K562 (cell line): ENCODE data around the gene RNF167. TPM values are rescaled to one million over a fixed set of nuclear protein-coding genes. Genes with fewer than 3 reads are reported as not detected.

Experiments
- ARID1B ChIP-seq: fragments of 450-650 bp; IDR thresholded peaks from 2 replicates; pipeline ENCODE4 v1.6.1; 2016; ENCODE audit warnings: antibody characterized with exemption, mild to moderate bottlenecking, inconsistent platforms
- BDP1 ChIP-seq: IDR thresholded peaks from 3 replicates; pipeline ENCODE4 v1.6.1; 2011; ENCODE audit not compliant: insufficient read length, insufficient read depth
- BRD9 ChIP-seq: fragments of 450-650 bp; IDR thresholded peaks from 2 replicates; pipeline ENCODE4 v1.6.1; 2018; ENCODE audit warnings: low read depth; ENCODE audit not compliant: partially characterized antibody
- CBFB ChIP-seq: sonication (generic); formaldehyde crosslinking; IDR thresholded peaks from 2 replicates; pipeline ENCODE4 v1.4.0; 2020; ENCODE audit warnings: mild to moderate bottlenecking, missing genetic modification reagents
- CTBP1 ChIP-seq: fragments of 450-650 bp; IDR thresholded peaks from 2 replicates; pipeline ENCODE4 v1.6.1; 2016; ENCODE audit warnings: borderline replicate concordance
- ETV6 ChIP-seq, 3 experiments: fragments of 150-350 bp in 1 of 3; sonication (generic) in 1 of 3; formaldehyde crosslinking in 1 of 3; IDR thresholded peaks; 2 replicates each; pipeline versions ENCODE4 v1.6.1 to v1.8.0; 2014 to 2022; ENCODE audit warnings: borderline replicate concordance in 2 of 3, low read depth in 2 of 3, antibody characterized with exemption in 1 of 3, low read length in 1 of 3, mild to moderate bottlenecking in 1 of 3, missing genetic modification reagents in 1 of 3
- EZH2 ChIP-seq: IDR thresholded peaks from 2 replicates; pipeline ENCODE4 v1.6.1; 2012; ENCODE audit warnings: low read depth, mild to moderate bottlenecking, inconsistent platforms, low read length, borderline replicate concordance
- FOXM1 ChIP-seq, 2 experiments: fragments of 450-650 bp in 1 of 2; sonication (generic) in 1 of 2; formaldehyde crosslinking in 1 of 2; IDR thresholded peaks; 2 replicates each; pipeline versions ENCODE4 v1.6.1 to v1.9.0; 2017 to 2022; ENCODE audit warnings: low read depth in 2 of 2, mild to moderate bottlenecking in 2 of 2, missing genetic modification reagents in 1 of 2, moderate library complexity in 1 of 2
- GMEB1 ChIP-seq: fragments of 250-450 bp; sonication (Bioruptor Pico); IDR thresholded peaks from 2 replicates; pipeline ENCODE4 v1.4.0; 2020; ENCODE audit warnings: mild to moderate bottlenecking
- HDAC2 ChIP-seq: fragments of 450-650 bp; IDR thresholded peaks from 2 replicates; pipeline ENCODE4 v1.6.1; 2016; ENCODE audit warnings: mild to moderate bottlenecking
- HDGF ChIP-seq: fragments of 450-650 bp; IDR thresholded peaks from 2 replicates; pipeline ENCODE4 v1.6.1; 2016
- ID3 ChIP-seq, 2 experiments: fragments of 250-450 bp in 1 of 2; fragments of 450-650 bp in 1 of 2; sonication (Bioruptor Pico) in 1 of 2; IDR thresholded peaks; 2 replicates each; pipeline versions ENCODE4 v1.6.1 to v1.8.0; 2016 to 2021; ENCODE audit warnings: mild to moderate bottlenecking in 2 of 2, moderate library complexity in 2 of 2, missing compliant biosample characterization in 1 of 2, missing genetic modification characterization in 1 of 2
- KAT8 ChIP-seq: fragments of 450-650 bp; IDR thresholded peaks from 2 replicates; pipeline ENCODE4 v1.6.1; 2016; ENCODE audit warnings: low read depth, mild to moderate bottlenecking
- KLF1 ChIP-seq: fragments of 450-650 bp; IDR thresholded peaks from 2 replicates; pipeline ENCODE4 v1.6.1; 2016; ENCODE audit warnings: missing genetic modification characterization, missing compliant biosample characterization
- MCM2 ChIP-seq: fragments of 450-650 bp; IDR thresholded peaks from 2 replicates; pipeline ENCODE4 v1.6.1; 2017; ENCODE audit warnings: low read depth, mild to moderate bottlenecking
- MXI1 ChIP-seq: IDR thresholded peaks from 2 replicates; pipeline ENCODE4 v1.6.1; 2011; ENCODE audit warnings: low read depth, mild to moderate bottlenecking, improper control_type of control experiment, low read length
- NFIC ChIP-seq: fragments of 450-650 bp; IDR thresholded peaks from 2 replicates; pipeline ENCODE4 v1.6.1; 2017; ENCODE audit warnings: mild to moderate bottlenecking, inconsistent platforms
- PRMT5 ChIP-seq: sonication (generic); formaldehyde crosslinking; IDR thresholded peaks from 2 replicates; pipeline ENCODE4 v1.5.0; 2020; ENCODE audit warnings: missing genetic modification reagents
- SMAD2 ChIP-seq: fragments of 150-350 bp; IDR thresholded peaks from 2 replicates; pipeline ENCODE4 v1.6.1; 2014; ENCODE audit warnings: low read depth, mild to moderate bottlenecking, low read length
- SNRNP70 ChIP-seq: fragments of 200-400 bp; formaldehyde crosslinking; optimal IDR thresholded peaks from 2 replicates; pipeline ENCODE3; 2017; ENCODE audit warnings: low read depth, low read length
- SREBF2 ChIP-seq: sonication (generic); formaldehyde crosslinking; IDR thresholded peaks from 2 replicates; pipeline ENCODE4 v1.4.0; 2020; ENCODE audit warnings: mild to moderate bottlenecking, missing genetic modification reagents
- ZBED1 ChIP-seq: IDR thresholded peaks from 2 replicates; pipeline ENCODE4 v1.6.1; 2014
- ZBTB12 ChIP-seq: fragments of 250-450 bp; sonication (Bioruptor Pico); IDR thresholded peaks from 2 replicates; pipeline ENCODE4 v1.4.0; 2020
- ZNF175 ChIP-seq: fragments of 200-800 bp; sonication (Bioruptor generic); IDR thresholded peaks from 2 replicates; pipeline ENCODE4 v1.6.1; 2016; ENCODE audit warnings: low read depth, mild to moderate bottlenecking, missing genetic modification characterization, missing compliant biosample characterization
- ZNF431 ChIP-seq: sonication (generic); formaldehyde crosslinking; IDR thresholded peaks from 2 replicates; pipeline ENCODE4 v1.8.0; 2022; ENCODE audit warnings: mild to moderate bottlenecking, missing genetic modification reagents
- ZNF644 ChIP-seq: fragments of 200-800 bp; sonication (Bioruptor generic); IDR thresholded peaks from 2 replicates; pipeline ENCODE4 v1.6.1; 2016; ENCODE audit warnings: low read depth, missing genetic modification characterization, missing compliant biosample characterization
- ZNF830 ChIP-seq: fragments of 250-450 bp; sonication (Bioruptor Pico); IDR thresholded peaks from 2 replicates; pipeline ENCODE4 v1.5.0; 2021; ENCODE audit warnings: mild to moderate bottlenecking
- ZSCAN29 ChIP-seq: fragments of 450-650 bp; IDR thresholded peaks from 2 replicates; pipeline ENCODE4 v1.6.1; 2017
- polyA plus RNA-seq, 8 experiments: library from polyadenylated mRNA; depleted of rRNA in 4 of 8; stranded (reverse) in 5 of 8; unstranded in 3 of 8; fragments of >200 nt; fragmentation: Nextera tagmentation in 2 of 8; fragmentation: Illumina TruSeq in 1 of 8; extraction: Ambion mirVana in 2 of 8; extraction: Trizol in 1 of 8; gene quantifications; 2 replicates each; pipeline versions ENCODE4 v1.2.1 to v1.2.3, GENCODE V29; 2011 to 2014; ENCODE audit warnings: inconsistent platforms in 1 of 8, missing spikeins in 1 of 8
- total RNA-seq, 7 experiments: library from RNA; depleted of rRNA in 6 of 7; stranded (reverse); fragments of >200 nt in 6 of 7; fragmentation: Illumina TruSeq in 2 of 7; extraction: Trizol in 2 of 7; gene quantifications; 2 replicates each; pipeline versions ENCODE4 v1.2.1 to v1.2.3, GENCODE V29; 2011 to 2021; ENCODE audit warnings: low replicate concordance in 1 of 7

Gene RNF167
- total and polyA plus RNA-seq, 9 of the 15 experiments (the other 6 are each of a cell fraction or from before 2014, with no cell fraction given): 16.5 to 143 (median 45.5) TPM

- TF ChIP-seq HDGF (no peak), SREBF2 (CRISPR knock-in tag) (no peak), KAT8 (no peak), ZSCAN29 (no peak), KLF1 (tag) (no peak), BDP1 (no peak), ZNF644 (tag) (no peak), MXI1 (no peak), CBFB (no peak), FOXM1 (IDR thresholded peaks at IDR 0.05; ENCODE audit: low read depth) (no peak), FOXM1 (CRISPR knock-in tag; IDR thresholded peaks at IDR 0.05; ENCODE audit: low read depth) (no peak; the same call in 1 of the 2 replicates), GMEB1 (CRISPR knock-in tag) (no peak), MCM2 (no peak), NFIC (no peak; the same call in 1 of the 2 replicates), ZNF830 (CRISPR knock-in tag) (no peak), ARID1B (peak; percentile 63; the same call in 1 of the 2 replicates), SNRNP70 (no peak), PRMT5 (CRISPR knock-in tag) (no peak), SMAD2 (no peak), ZBTB12 (CRISPR knock-in tag) (no peak), ETV6 (IDR thresholded peaks at IDR 0.05; ENCODE audit: borderline replicate concordance in 1 of 2, low read depth in 2 of 2, low read length in 1 of 2) (no peak), ETV6 (CRISPR knock-in tag; IDR thresholded peaks at IDR 0.05; ENCODE audit: borderline replicate concordance) (no peak), BRD9 (no peak), EZH2 (no peak), ID3 (CRISPR knock-in tag; IDR thresholded peaks at IDR 0.05) (no peak), ID3 (tag; IDR thresholded peaks at IDR 0.05) (no peak), ZNF175 (CRISPR knock-in tag) (no peak), HDAC2 (0 out of 2 replicates have a peak, but pooled peaks have one; percentile 29), CTBP1 (0 out of 2 replicates have a peak, but pooled peaks have one; percentile 20), ZNF431 (no peak), ZBED1 (peak; percentile 47; the same call in 1 of the 2 replicates)
These were observed 5.3 kb downstream of the RNF167 start (continued) for GRCh38 chr17:4945176-4945943.
